NCI-H69 (cell line): Measurements from ENCODE around the gene TMEM31.

Experiments used
- DNase-seq: peaks from one replicate; lab custom pipeline; 2025; lab: John Stamatoyannopoulos, UW

The TMEM31 gene

GRCh38 chrX:103710609-103711008, at the start of gene TMEM31:
TSS of gene TMEM31 (plus strand) at chrX:103710909. CDS start at chrX:103712259, 1,350 bp downstream.
- no peak for DNase-seq

GRCh38 chrX:103663981-103664762, 46.5 kb upstream of the TMEM31 start:
- DNase-seq: peak; percentile 21

- DNase-seq: no peak
Measured at GRCh38 chrX:103666202-103667107, 44.3 kb upstream of the TMEM31 start.

GRCh38 chrX:103669745-103670144, 41.0 kb upstream of the TMEM31 start:
- DNase-seq: no peak

- DNase-seq: peak; percentile 10
Measured at GRCh38 chrX:103674531-103675454, 35.9 kb upstream of the TMEM31 start.

- no peak for DNase-seq
Measured at GRCh38 chrX:103678199-103678993, 32.3 kb upstream of the TMEM31 start.

GRCh38 chrX:103681443-103681842, 29.3 kb upstream of the TMEM31 start:
- no peak for DNase-seq

- DNase-seq: peak; percentile 4
Measured at GRCh38 chrX:103685396-103685795, 25.3 kb upstream of the TMEM31 start.

GRCh38 chrX:103686199-103687072, 24.3 kb upstream of the TMEM31 start, which contains the start of gene MORF4L2:
TSS of gene MORF4L2 (minus strand) at chrX:103686699. CDS start at chrX:103677027, 9,672 bp downstream.
- peak; percentile 98 for DNase-seq

GRCh38 chrX:103687073-103687695, 23.5 kb upstream of the TMEM31 start:
- peak; percentile 98 for DNase-seq

GRCh38 chrX:103687696-103688201, 23.0 kb upstream of the TMEM31 start:
- DNase-seq: peak; percentile 86

GRCh38 chrX:103688946-103689345, 21.8 kb upstream of the TMEM31 start:
- DNase-seq: peak; percentile 55

GRCh38 chrX:103691059-103691458, 19.6 kb upstream of the TMEM31 start:
- DNase-seq: no peak

GRCh38 chrX:103697687-103698086, 13.0 kb upstream of the TMEM31 start:
- DNase-seq: no peak

GRCh38 chrX:103699243-103699642, 11.5 kb upstream of the TMEM31 start:
- DNase-seq: no peak

GRCh38 chrX:103704863-103705262, 5.8 kb upstream of the TMEM31 start:
- DNase-seq: no peak

GRCh38 chrX:103716962-103717361, 6.3 kb downstream of the TMEM31 start:
- DNase-seq: peak; percentile 60

GRCh38 chrX:103718120-103718519, 7.4 kb downstream of the TMEM31 start:
- DNase-seq: no peak

- DNase-seq: no peak
Measured at GRCh38 chrX:103722505-103722904, 11.8 kb downstream of the TMEM31 start.
